Measurements from ENCODE around the gene GIPC1.

Gene GIPC1

DNA sequence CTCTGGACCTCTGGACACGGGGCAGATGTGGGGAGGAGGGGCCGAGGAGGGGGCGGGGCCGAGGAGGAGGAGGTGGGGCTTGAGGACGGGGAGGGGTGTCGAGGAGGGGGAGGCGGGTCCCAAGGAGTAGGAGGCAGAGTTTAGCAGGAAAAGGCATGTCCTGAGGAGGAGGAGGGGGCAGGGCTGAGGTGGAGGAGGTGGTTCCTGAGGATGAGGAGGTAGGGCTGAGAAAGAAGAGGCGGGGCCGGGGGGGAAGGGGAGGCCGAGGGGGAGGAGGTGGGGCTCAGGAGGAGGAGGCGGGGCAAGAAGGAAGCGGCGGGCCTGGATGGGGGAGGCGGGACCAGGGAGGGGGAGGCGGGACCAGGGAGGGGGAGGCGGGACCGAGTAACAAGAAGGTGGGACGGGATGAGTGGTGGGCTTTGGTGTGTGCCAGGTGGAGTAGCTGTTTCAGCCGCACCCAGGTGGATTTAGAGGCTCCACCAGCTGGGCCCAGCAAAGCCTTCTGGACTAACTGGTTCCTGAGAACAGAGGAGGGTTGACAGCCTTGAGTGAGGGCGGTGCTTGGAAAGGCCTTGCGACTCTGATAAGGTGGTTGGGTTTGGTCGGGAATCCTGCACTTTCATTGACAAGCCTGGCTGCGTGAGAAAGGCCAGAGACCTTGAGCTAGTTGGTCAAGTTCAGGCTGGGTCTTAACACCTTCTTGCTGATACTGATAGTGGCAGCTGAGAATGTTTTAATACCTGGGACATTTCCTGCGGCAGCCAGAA is 41.2 kb upstream of the GIPC1 start:
- H3K27ac ChIP-seq: peak overlapping the region; percentile 52
- no peak for TF ChIP-seq ZFX (IDR thresholded peaks at IDR 0.05; ENCODE audit: borderline replicate concordance)
- TF ChIP-seq, protein P1, sequence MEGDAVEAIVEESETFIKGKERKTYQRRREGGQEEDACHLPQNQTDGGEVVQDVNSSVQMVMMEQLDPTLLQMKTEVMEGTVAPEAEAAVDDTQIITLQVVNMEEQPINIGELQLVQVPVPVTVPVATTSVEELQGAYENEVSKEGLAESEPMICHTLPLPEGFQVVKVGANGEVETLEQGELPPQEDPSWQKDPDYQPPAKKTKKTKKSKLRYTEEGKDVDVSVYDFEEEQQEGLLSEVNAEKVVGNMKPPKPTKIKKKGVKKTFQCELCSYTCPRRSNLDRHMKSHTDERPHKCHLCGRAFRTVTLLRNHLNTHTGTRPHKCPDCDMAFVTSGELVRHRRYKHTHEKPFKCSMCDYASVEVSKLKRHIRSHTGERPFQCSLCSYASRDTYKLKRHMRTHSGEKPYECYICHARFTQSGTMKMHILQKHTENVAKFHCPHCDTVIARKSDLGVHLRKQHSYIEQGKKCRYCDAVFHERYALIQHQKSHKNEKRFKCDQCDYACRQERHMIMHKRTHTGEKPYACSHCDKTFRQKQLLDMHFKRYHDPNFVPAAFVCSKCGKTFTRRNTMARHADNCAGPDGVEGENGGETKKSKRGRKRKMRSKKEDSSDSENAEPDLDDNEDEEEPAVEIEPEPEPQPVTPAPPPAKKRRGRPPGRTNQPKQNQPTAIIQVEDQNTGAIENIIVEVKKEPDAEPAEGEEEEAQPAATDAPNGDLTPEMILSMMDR (IDR thresholded peaks at IDR 0.05): no peak

DNA sequence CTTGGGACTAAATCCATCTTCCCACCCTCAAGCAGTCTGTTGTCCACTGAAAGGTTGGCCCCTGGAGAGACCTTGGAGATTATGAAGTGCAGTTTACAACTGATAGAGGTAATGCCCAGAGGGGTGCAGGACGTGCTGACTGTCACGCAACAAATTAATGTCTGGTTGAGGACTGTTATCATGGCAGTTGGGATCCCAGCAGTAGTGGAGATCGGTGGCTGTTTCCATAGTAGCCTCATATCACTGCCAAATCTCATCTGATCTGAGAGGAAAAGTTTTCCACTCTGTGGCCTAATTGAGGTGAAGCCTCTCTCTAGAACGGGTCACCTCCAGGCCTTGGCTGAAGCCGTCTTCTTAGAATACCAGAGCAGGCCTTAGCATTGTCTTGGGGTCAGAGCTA is 37.5 kb upstream of the GIPC1 start:
- TF ChIP-seq, protein P1 (IDR thresholded peaks at IDR 0.05): no peak
- TF ChIP-seq ZFX (IDR thresholded peaks at IDR 0.05; ENCODE audit: borderline replicate concordance): no peak

DNA sequence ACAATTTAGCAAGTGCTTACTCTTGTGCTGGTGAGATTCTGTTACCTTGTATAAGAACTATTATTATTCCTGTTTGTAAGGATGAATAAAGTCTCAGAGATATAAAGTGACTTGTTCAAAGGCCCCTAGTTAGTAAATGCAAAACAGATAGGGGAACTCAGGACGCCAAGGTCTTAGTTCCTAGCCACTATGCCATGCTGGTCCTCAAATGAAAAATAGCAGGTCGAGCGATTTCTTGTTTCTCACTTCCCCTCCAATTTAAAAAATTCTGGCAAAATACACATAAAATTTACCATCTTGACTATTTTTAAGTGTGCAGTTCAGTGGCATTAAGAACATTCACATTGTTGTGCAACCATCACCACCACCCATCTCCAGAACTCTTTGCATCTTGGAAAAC is 34.6 kb upstream of the GIPC1 start:
- TF ChIP-seq, protein P1 (IDR thresholded peaks at IDR 0.05): no peak
- TF ChIP-seq ZFX (IDR thresholded peaks at IDR 0.05; ENCODE audit: borderline replicate concordance): no peak
- peak overlapping the region; percentile 80 for H3K27ac ChIP-seq

More for the DNA sequence above, 37.5 kb upstream of the GIPC1 start:
- no peak overlapping the region for H3K27ac ChIP-seq

DNA sequence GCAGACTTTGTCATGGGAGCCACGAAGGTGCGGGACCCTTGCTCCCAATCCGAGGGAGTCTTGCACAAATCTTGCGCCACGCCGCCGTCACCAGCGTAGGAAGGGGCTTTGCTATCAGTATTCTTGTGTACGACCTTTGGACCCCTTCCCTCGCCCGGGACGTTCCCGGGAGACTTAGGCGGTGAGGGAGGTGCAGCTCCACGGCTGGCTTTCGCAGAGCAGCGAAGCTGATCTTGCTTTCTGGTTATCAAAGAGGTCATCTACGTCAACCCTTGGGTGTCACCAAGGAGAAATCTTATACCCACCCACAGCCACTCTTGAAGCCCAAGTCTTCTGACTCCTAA is 34.0 kb upstream of the GIPC1 start:
- TF ChIP-seq ZFX (IDR thresholded peaks at IDR 0.05; ENCODE audit: borderline replicate concordance): no peak
- TF ChIP-seq, protein P1 (IDR thresholded peaks at IDR 0.05): no peak
- H3K27ac ChIP-seq: peak overlapping the region; percentile 80

DNA sequence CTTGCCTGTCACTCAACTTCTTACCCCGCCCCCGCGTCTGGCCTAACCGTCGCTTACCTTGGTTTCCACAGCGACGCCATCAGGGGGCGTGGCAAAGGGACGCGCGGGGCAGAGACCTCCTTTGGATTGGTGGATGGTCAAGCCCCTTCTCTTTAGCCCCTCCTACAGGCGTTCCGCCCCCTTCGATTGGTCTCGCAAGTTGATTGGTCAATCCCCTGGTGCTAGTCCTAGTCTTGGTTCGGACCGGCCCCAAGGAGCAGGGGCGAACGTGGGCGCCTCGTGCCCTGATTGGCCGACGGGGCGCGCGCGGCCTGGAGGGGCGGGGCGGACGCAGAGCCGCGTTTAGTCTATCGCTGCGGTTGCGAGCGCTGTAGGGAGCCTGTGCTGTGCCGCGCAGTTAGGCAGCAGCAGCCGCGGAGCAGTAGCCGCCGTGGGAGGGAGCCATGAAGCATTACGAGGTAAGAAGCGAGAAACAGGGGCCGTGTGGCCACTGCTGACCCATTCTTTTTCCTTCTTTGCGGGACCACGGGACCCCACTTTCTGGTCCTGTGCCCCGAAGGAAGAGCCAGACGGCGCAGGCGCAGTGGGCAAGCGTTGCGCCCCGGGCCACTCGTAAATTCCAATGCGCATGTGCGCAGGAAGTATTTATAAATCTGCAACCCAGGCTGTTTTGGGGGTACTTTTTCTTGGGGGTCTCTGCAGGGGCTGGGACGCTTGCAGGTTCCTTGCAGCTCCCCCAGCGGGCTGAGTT is 33.5 kb upstream of the GIPC1 start, which contains the start of gene TECR:
Gene TECR (plus strand): TSS at position 341 of the 751 bp plus-strand sequence. CDS start 103 bp downstream, at position 444.
- TF ChIP-seq ZFX (IDR thresholded peaks at IDR 0.05; ENCODE audit: borderline replicate concordance): no peak
- TF ChIP-seq, protein P1 (IDR thresholded peaks at IDR 0.05): no peak
- peak within 1 kb of the TSS; percentile 80 for H3K27ac ChIP-seq

DNA sequence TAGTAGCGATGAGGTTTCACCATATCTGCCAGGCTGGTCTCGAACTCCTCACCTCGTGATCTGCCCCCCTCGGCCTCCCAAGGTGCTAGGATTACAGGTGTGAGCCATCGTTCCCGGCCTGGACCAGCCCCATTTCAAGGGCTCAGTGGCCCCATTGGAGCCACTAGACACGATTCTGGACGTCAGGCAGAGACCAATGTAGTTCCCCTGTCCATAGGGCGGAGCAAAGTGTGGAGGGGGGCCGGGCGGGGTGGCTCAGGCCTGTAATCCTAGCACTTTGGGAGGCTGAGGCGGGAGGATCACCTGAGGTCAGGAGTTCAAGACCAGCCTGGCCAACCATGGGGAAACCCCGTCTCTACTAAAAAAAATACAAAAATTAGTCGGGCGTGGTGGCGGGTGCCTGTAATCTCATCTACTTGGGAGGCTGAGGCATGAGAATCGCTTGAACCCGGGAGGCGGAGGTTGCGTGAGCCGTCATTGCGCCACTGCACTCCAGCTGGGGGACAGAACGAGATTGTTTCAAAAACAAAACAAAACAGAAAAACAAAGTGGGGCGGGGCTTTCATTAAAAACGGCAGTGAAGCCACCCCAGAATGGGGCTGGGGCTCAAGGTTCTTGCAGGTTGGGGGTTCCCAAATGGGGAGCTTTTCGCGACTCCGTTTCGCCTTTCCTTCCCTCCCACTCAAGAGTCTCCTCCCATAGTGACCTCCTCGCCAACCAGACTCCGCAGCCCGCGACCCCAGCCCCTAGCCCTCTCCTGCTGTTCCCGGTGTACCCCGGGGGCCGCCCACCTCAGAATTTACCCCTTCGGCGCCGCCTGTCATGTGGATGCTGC is 32.7 kb upstream of the GIPC1 start:
- TF ChIP-seq, protein P1 (IDR thresholded peaks at IDR 0.05): no peak
- TF ChIP-seq ZFX (IDR thresholded peaks at IDR 0.05; ENCODE audit: borderline replicate concordance): no peak
- H3K27ac ChIP-seq: peak overlapping the region; percentile 80

Data from 22Rv1 (cell line).